HEK293 (cell line): ENCODE measurements around the gene MPV17.

Source experiments
- CTCF ChIA-PET: fragments of 350-600 bp; formaldehyde crosslinking; extraction: SDS; loops from one replicate; lab custom pipeline; 2021; ENCODE audit warnings: antibody characterized with exemption; lab: Yijun Ruan, JAX
- POLR2A ChIA-PET: fragments of 300-600 bp; formaldehyde crosslinking; extraction: SDS; loops from one replicate; lab custom pipeline; 2020; ENCODE audit warnings: antibody characterized with exemption, inconsistent platforms; lab: Yijun Ruan, JAX
- H3K27ac ChIP-seq: fragments of 200-500 bp; sonication (Bioruptor generic); 2 replicates; pipeline ENCODE4 v1.5.1; 2014; ENCODE audit warnings: low read depth, low read length, control low read depth, inconsistent platforms; ENCODE audit errors: extremely low read depth
- H3K36me3 ChIP-seq, 2 experiments: fragments of 200-500 bp in 1 of 2; sonication (Bioruptor generic) in 1 of 2; 1 replicate in 1 of 2; 2 replicates in 1 of 2; pipeline ENCODE4 v1.5.1; 2014 to 2017; ENCODE audit warnings: inconsistent platforms in 2 of 2, low read length in 2 of 2; ENCODE audit not compliant: control insufficient read depth in 2 of 2, insufficient read depth in 1 of 2
- H3K4me1 ChIP-seq: fragments of 200-500 bp; sonication (Bioruptor generic); 2 replicates; pipeline ENCODE4 v1.5.1; 2014; ENCODE audit warnings: mild to moderate bottlenecking, low read length, inconsistent platforms; ENCODE audit not compliant: control insufficient read depth, insufficient read depth
- H3K4me3 ChIP-seq: 2 replicates; pipeline ENCODE4 v1.5.1; 2011; ENCODE audit warnings: low read depth, mild to moderate bottlenecking, control low read depth, low read length, moderate library complexity
- H3K9me3 ChIP-seq: fragments of 200-500 bp; sonication (Bioruptor generic); 2 replicates; pipeline ENCODE4 v1.5.1; 2014; ENCODE audit warnings: low read depth, low read length, inconsistent platforms; ENCODE audit not compliant: control insufficient read depth, insufficient read depth
- ATF2 ChIP-seq: fragments of 450-650 bp; formaldehyde crosslinking; IDR thresholded peaks from 2 replicates; pipeline ENCODE4 v1.5.1; 2016; ENCODE audit warnings: missing biosample characterization, missing genetic modification characterization, low read depth
- ELK4 ChIP-seq: IDR thresholded peaks from 2 replicates; pipeline ENCODE4 v1.6.1; 2011; ENCODE audit warnings: mild to moderate bottlenecking, low read depth, low read length, borderline replicate concordance
- GLIS1 ChIP-seq: fragments of 450-650 bp; formaldehyde crosslinking; IDR thresholded peaks from 2 replicates; pipeline ENCODE4 v1.5.1; 2016; ENCODE audit warnings: missing biosample characterization, missing genetic modification characterization
- INSM2 ChIP-seq: fragments of 450-650 bp; formaldehyde crosslinking; IDR thresholded peaks from 2 replicates; pipeline ENCODE4 v1.5.1; 2016; ENCODE audit warnings: missing biosample characterization, missing genetic modification characterization
- PRDM10 ChIP-seq: fragments of 450-650 bp; formaldehyde crosslinking; IDR thresholded peaks from 2 replicates; pipeline ENCODE4 v1.5.1; 2016; ENCODE audit warnings: missing biosample characterization, missing genetic modification characterization
- SP2 ChIP-seq: fragments of 450-650 bp; formaldehyde crosslinking; IDR thresholded peaks from 2 replicates; pipeline ENCODE4 v1.5.1; 2016; ENCODE audit warnings: missing biosample characterization, missing genetic modification characterization
- SP7 ChIP-seq: fragments of 450-650 bp; formaldehyde crosslinking; IDR thresholded peaks from 2 replicates; pipeline ENCODE4 v1.5.1; 2016; ENCODE audit warnings: missing biosample characterization, missing genetic modification characterization
- ZBTB21 ChIP-seq: fragments of 450-650 bp; formaldehyde crosslinking; IDR thresholded peaks from 2 replicates; pipeline ENCODE4 v1.5.1; 2017; ENCODE audit warnings: missing biosample characterization, missing genetic modification characterization
- ZBTB44 ChIP-seq: fragments of 450-650 bp; IDR thresholded peaks from 2 replicates; pipeline ENCODE4 v1.5.1; 2018; ENCODE audit warnings: missing biosample characterization, mild to moderate bottlenecking, missing genetic modification characterization
- ZBTB48 ChIP-seq: fragments of 450-650 bp; formaldehyde crosslinking; IDR thresholded peaks from 2 replicates; pipeline ENCODE4 v1.5.1; 2016; ENCODE audit warnings: missing biosample characterization, missing genetic modification characterization
- ZFP69B ChIP-seq: fragments of 450-650 bp; formaldehyde crosslinking; IDR thresholded peaks from 2 replicates; pipeline ENCODE4 v1.5.1; 2016; ENCODE audit warnings: missing biosample characterization, missing genetic modification characterization
- ZNF138 ChIP-seq: fragments of 450-650 bp; formaldehyde crosslinking; IDR thresholded peaks from 2 replicates; pipeline ENCODE4 v1.5.1; 2016; ENCODE audit warnings: missing biosample characterization, missing genetic modification characterization, borderline replicate concordance
- ZNF19 ChIP-seq: fragments of 450-650 bp; formaldehyde crosslinking; IDR thresholded peaks from 2 replicates; pipeline ENCODE4; 2016; ENCODE audit warnings: missing biosample characterization, missing genetic modification characterization, low read depth
- ZNF24 ChIP-seq: fragments of 450-650 bp; formaldehyde crosslinking; IDR thresholded peaks from 2 replicates; pipeline ENCODE4 v1.5.1; 2016; ENCODE audit warnings: missing biosample characterization, missing genetic modification characterization
- ZNF335 ChIP-seq: fragments of 450-650 bp; formaldehyde crosslinking; conservative IDR thresholded peaks from 2 replicates; pipeline ENCODE4 v1.5.1; 2016; ENCODE audit warnings: missing biosample characterization, missing genetic modification characterization
- ZNF623 ChIP-seq: fragments of 450-650 bp; formaldehyde crosslinking; IDR thresholded peaks from 2 replicates; pipeline ENCODE4 v1.5.1; 2016; ENCODE audit warnings: missing biosample characterization, missing genetic modification characterization
- ZNF626 ChIP-seq: fragments of 450-650 bp; sonication (Bioruptor Pico); formaldehyde crosslinking; IDR thresholded peaks from 2 replicates; pipeline ENCODE4 v1.5.1; 2018; ENCODE audit warnings: missing biosample characterization, missing genetic modification characterization, inconsistent platforms
- ZNF777 ChIP-seq: fragments of 450-650 bp; formaldehyde crosslinking; IDR thresholded peaks from 2 replicates; pipeline ENCODE4 v1.5.1; 2017; ENCODE audit warnings: missing biosample characterization, missing genetic modification characterization, borderline replicate concordance
- ZSCAN4 ChIP-seq: fragments of 450-650 bp; formaldehyde crosslinking; IDR thresholded peaks from 2 replicates; pipeline ENCODE4 v1.5.1; 2017; ENCODE audit warnings: missing biosample characterization, missing genetic modification characterization
- ZXDB ChIP-seq: fragments of 450-650 bp; formaldehyde crosslinking; IDR thresholded peaks from 2 replicates; pipeline ENCODE4 v1.5.1; 2016; ENCODE audit warnings: missing biosample characterization, missing genetic modification characterization

Gene MPV17

GRCh38 chr2:27356382-27357181, 33.7 kb upstream of the MPV17 start, which contains the start of gene GTF3C2 (continued):
- 0 out of 2 replicates have a peak, but pooled peaks have one; percentile 43 for TF ChIP-seq ELK4
- TF ChIP-seq GLIS1 (tag by site-specific recombination), result peak; percentile 54
- peak; percentile 65; the same call in 1 of the 2 replicates for TF ChIP-seq SP7 (tag by site-specific recombination)
- peak; percentile 79; the same call in 1 of the 2 replicates for TF ChIP-seq ZXDB (tag by site-specific recombination)
- no peak for TF ChIP-seq ZNF777 (tag by site-specific recombination)
- TF ChIP-seq SP2 (tag by site-specific recombination), result peak; percentile 72
- peak; percentile 93 for TF ChIP-seq ZFP69B (tag by site-specific recombination)
- peak; percentile 33; the same call in 1 of the 2 replicates for TF ChIP-seq ZBTB44
- 0 out of 2 replicates have a peak, but pooled peaks have one; percentile 42 for TF ChIP-seq ATF2 (tag by site-specific recombination)
- peak; percentile 43; the same call in 1 of the 2 replicates for TF ChIP-seq ZBTB21 (tag by site-specific recombination)

- Histone ChIP-seq H3K36me3 (peaks cover 0 to 7% of the 10 kb centered on the region in 2 experiments; a peak in 2 of 3 replicates), H3K9me3 (no peaks in the 10 kb centered on the region), H3K4me3 (peak overlapping the region; percentile 99), H3K4me1 (peaks cover 6% of the 10 kb centered on the region), H3K27ac (peak overlapping the region; percentile 98)
- ChIA-PET CTCF (no interaction called here), POLR2A (interaction anchor here (0.5 to 2.1 kb wide), 16 partner anchors 11 to 308 kb away, joined by 3 to 22 read pairs (median 5); partner anchors contain the start of genes AGBL5, EIF2B4, MPV17 and NRBP1)
- TF ChIP-seq ZNF138 (tag by site-specific recombination) (no peak), PRDM10 (tag by site-specific recombination) (no peak), INSM2 (no peak), ZSCAN4 (tag by site-specific recombination) (no peak), ZNF623 (tag by site-specific recombination) (no peak), ZNF777 (tag by site-specific recombination) (0 out of 2 replicates have a peak, but pooled peaks have one; percentile 46), ZNF24 (tag by site-specific recombination) (no peak), SP2 (tag by site-specific recombination) (no peak), ZNF626 (no peak), ZNF335 (tag by site-specific recombination) (no peak), ZNF19 (tag by site-specific recombination) (no peak), ZBTB48 (tag by site-specific recombination) (peak; percentile 65; the same call in 1 of the 2 replicates)
Observed at GRCh38 chr2:27356056-27356381, 33.1 kb upstream of the MPV17 start.
